Muscle layer of duodenum (tissue), 2 donors: Measurements from ENCODE around the gene TAS1R1.
"Not testable (repeated sequence)": the region's sequence is repeated elsewhere in the genome, so short reads cannot be mapped to it uniquely, and the experiment has no call there.

ENCODE experiments used
- H3K27ac ChIP-seq: one replicate; pipeline ENCODE4 v1.7.0; 2013; ENCODE audit warnings: mild to moderate bottlenecking, low read length
- H3K27me3 ChIP-seq: one replicate; pipeline ENCODE4 v1.7.0; 2013; ENCODE audit warnings: low read depth, mild to moderate bottlenecking, control low read depth, low read length
- H3K36me3 ChIP-seq, 2 donors: one replicate each; pipeline ENCODE4 v1.7.0; 2013; ENCODE audit warnings: low read length in 2 of 2, control low read depth in 1 of 2, mild to moderate bottlenecking in 1 of 2; ENCODE audit not compliant: insufficient read depth in 2 of 2, control insufficient read depth in 1 of 2
- H3K4me1 ChIP-seq, 2 donors: one replicate each; pipeline ENCODE4 v1.7.0; 2013; ENCODE audit warnings: low read length in 2 of 2, mild to moderate bottlenecking in 2 of 2, control low read depth in 1 of 2, moderate library complexity in 1 of 2; ENCODE audit not compliant: insufficient read depth in 2 of 2, control insufficient read depth in 1 of 2
- H3K4me3 ChIP-seq, 2 donors: one replicate each; pipeline ENCODE4 v1.7.0; 2013; ENCODE audit warnings: low read length in 2 of 2, low read depth in 1 of 2, mild to moderate bottlenecking in 1 of 2
- H3K9me3 ChIP-seq, 2 donors: one replicate each; pipeline ENCODE4 v1.7.0; 2013; ENCODE audit warnings: low read length in 2 of 2, control low read depth in 1 of 2, mild to moderate bottlenecking in 1 of 2; ENCODE audit not compliant: control insufficient read depth in 1 of 2
- donor health status: healthy.

TAS1R1 gene

DNA sequence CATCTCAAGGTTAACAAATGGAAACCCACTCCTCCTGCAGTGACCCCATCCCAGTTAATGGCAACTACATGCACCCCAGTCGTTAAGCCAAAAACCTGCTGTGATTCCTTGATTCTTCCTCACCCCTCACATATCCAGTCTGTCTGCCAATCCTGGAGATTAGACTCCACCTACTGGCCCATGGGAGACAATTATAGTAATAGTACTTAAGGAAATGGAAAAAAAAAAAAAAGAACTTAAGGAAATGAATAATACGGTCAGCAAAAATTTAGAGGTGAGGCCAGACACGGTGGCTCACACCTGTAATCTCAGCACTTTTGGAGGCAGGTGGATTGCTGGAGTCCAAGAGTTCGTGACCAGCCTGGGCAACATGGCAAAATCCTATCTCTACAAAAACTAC lies 7.8 kb upstream of the TAS1R1 start:
- Histone ChIP-seq H3K9me3 (no peaks in the 10 kb centered on the region), H3K4me3 (no peak overlapping the region), H3K36me3 (peaks cover 28 to 64% of the 10 kb centered on the region in 2 donors), H3K27me3 (no peaks in the 10 kb centered on the region), H3K27ac (no peak overlapping the region), H3K4me1 (no peaks in the 10 kb centered on the region)

DNA sequence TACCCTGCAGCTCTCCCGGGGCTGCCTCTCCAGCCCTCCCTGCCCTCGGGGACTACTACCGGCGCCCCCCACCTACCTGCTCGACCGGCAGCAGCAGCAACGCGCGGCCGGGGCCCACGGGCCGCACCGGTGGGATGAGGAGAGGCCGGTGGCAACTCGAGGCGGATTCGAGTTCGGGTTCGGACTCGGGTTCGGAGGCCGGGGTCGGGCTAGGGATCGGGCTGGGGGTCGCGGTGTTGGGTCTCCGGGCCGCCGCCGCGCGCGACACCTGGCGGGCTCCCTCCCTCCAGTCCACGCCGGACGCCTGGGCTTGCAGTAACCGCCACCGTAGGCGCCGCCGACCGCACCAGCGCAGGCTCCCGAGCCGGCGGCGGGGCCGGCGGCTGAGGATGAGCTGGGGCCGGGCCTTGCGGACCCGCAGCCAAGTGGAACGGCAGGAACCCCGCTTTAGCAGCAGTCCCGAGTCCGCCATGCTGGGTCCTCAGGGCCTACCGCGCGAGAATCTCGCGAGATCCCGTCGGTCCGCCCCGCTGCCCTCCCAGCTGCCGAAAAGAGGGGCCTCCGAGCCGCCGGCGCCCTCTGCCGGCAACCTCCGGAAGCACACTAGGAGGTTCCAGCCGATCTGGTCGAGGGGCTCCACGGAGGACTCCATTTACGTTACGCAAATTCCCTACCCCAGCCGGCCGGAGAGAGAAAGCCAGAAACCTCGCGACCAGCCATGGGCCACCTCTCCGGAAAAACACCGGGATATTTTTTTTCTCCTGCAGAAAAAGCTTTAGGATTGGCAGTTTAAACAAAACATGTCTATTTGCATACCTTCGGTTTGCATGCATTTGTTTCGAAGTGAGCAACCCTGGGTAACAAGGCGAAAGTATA lies 838 bp upstream of the TAS1R1 start, which contains the start of gene NOL9:
NOL9 (minus strand) TSS at position 483 of the 876 bp plus-strand sequence; CDS start at position 472, 11 bp downstream.
- Histone ChIP-seq H3K27ac (peak within 1 kb of the TSS; percentile 39), H3K9me3 (no peaks in the 10 kb centered on the region), H3K27me3 (no peaks in the 10 kb centered on the region), H3K36me3 (peaks cover 0 to 14% of the 10 kb centered on the region in 2 donors), H3K4me3 (peak within 1 kb of the TSS; percentile 76 to 100), H3K4me1 (peaks cover 6 to 21% of the 10 kb centered on the region in 2 donors)

DNA sequence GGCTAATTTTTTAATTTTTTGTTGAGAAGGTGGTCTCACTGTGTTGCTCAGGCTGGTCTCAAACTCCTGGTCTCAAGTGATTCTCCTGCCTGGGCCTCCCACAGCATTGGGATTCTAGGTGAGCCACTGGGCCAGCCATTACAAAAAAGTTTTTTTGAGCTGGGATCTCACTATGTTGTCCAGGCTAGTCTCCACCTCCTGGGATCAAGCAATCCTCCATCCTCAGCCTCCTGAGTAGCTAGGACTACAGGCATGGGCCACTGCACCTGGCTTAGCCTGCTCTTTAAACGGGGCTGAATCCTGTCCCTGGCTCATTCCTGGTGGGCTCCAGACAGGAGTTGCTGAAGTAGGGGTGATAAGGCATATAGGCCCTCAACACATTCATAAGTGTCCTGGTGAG lies 2.5 kb downstream of the TAS1R1 start:
- Histone ChIP-seq H3K36me3 (no peaks in the 10 kb centered on the region), H3K27ac (no peak overlapping the region), H3K4me1 (peaks cover 6 to 19% of the 10 kb centered on the region in 2 donors), H3K9me3 (no peaks in the 10 kb centered on the region), H3K27me3 (no peaks in the 10 kb centered on the region), H3K4me3 (no peak overlapping the region)

DNA sequence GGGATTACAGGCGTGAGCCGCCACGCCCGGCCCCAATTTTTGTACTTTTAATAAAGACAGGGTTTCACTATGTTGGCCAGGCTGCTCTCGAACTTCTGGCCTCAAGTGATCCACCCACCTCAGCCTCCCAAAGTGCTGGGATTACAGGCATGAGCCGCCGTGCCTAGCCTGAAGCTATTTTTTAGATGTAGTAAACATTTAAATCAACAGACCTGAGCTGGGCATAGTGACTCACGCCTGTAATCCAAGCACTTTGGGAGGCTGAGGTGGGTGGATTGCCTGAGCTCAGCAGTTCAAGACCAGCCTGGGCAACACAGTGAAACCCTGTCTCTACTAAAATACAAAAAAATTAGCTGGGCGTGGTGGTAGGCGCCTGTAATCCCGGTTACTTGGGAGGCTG lies 4.1 kb downstream of the TAS1R1 start:
- H3K4me1 ChIP-seq, H3K4me3 ChIP-seq, H3K36me3 ChIP-seq, H3K27me3 ChIP-seq, H3K27ac ChIP-seq, H3K9me3 ChIP-seq: not testable (repeated sequence)

DNA sequence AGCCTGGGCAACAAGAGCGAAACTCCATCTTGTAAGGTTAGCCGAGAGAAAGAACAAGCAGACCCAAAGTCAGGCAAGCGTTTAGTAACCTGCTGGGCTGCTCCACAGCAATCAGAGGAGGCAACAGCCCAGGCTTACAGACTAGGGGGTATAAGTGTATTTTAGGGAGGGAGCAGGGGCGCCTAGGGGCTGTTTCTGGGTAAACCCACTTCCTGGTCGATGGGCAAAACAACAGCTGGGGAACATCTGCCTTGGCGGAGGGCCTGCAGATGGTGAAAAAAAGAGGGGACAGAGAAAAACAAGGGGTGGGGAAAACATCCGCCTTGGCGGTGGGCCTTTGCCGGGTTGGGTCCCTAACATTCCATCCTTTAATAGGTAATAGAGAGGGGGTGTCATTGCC lies 5.2 kb downstream of the TAS1R1 start:
- peaks cover 0 to 2% of the 10 kb centered on the region in 2 donors for H3K4me1 ChIP-seq
- no peaks in the 10 kb centered on the region for H3K9me3 ChIP-seq
- H3K36me3 ChIP-seq = no peaks in the 10 kb centered on the region
- H3K27me3 ChIP-seq = no peaks in the 10 kb centered on the region
- H3K4me3 ChIP-seq = no peak overlapping the region
- no peak overlapping the region for H3K27ac ChIP-seq

DNA sequence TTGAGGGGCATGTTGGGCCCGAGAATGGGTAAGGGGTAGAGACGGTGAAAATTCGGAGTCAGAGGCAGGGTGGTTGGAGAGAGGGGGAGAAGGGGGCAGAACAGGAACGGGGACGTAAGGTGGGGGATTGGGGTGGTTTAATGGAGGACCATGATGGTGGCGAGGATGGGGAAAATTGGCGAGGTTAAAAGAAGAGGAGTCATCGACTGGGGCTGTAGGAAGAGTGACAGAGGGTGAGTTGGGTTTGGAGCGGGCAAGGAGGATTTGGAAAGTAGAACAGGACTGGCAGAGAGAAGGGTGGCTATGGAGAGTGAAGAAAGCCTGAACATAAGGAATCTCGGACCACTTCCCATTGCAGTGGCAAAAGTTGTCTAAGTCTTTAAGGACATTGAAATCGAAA lies 13.9 kb downstream of the TAS1R1 start:
- Histone ChIP-seq H3K36me3 (no peaks in the 10 kb centered on the region), H3K27ac (no peak overlapping the region), H3K4me3 (no peak overlapping the region), H3K9me3 (peaks cover 0 to 4% of the 10 kb centered on the region in 2 donors), H3K4me1 (no peaks in the 10 kb centered on the region), H3K27me3 (no peaks in the 10 kb centered on the region)

DNA sequence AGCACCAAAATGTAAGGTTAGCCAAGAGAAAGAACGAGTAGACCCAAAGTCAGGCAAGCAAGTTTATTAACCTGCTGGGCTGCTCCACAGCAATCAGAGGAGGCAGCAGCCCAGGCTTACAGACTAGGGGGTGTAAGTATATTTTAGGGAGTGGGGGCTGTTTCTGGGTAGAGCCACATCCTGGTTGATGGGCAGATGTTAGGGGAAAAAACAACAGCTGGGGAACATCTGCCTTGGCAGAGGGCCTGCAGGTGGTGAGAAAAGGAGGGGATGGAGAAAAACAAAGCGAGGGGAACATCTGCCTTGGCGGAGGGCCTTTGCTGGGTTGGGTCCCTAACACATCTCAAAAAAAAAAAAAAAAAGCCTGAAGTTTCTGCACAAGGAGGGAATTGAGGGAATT lies 15.0 kb downstream of the TAS1R1 start:
- no peak overlapping the region for H3K4me3 ChIP-seq
- no peaks in the 10 kb centered on the region for H3K36me3 ChIP-seq
- H3K27ac ChIP-seq = no peak overlapping the region
- no peaks in the 10 kb centered on the region for H3K4me1 ChIP-seq
- no peaks in the 10 kb centered on the region for H3K27me3 ChIP-seq
- peaks cover 0 to 4% of the 10 kb centered on the region in 2 donors for H3K9me3 ChIP-seq

DNA sequence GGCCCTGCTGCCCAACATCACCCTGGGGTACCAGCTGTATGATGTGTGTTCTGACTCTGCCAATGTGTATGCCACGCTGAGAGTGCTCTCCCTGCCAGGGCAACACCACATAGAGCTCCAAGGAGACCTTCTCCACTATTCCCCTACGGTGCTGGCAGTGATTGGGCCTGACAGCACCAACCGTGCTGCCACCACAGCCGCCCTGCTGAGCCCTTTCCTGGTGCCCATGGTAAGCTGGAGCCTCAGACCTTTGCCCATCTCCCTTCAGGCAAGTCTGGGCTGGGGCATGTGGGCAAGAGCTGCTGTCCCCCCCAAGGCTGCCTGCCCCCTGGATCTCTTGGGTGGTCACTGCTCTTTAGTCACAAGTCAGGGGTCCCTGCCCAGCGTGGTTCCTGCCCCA lies 15.9 kb downstream of the TAS1R1 start:
- Histone ChIP-seq H3K27me3 (no peaks in the 10 kb centered on the region), H3K9me3 (peaks cover 0 to 4% of the 10 kb centered on the region in 2 donors), H3K36me3 (no peaks in the 10 kb centered on the region), H3K27ac (no peak overlapping the region), H3K4me3 (no peak overlapping the region), H3K4me1 (no peaks in the 10 kb centered on the region)

DNA sequence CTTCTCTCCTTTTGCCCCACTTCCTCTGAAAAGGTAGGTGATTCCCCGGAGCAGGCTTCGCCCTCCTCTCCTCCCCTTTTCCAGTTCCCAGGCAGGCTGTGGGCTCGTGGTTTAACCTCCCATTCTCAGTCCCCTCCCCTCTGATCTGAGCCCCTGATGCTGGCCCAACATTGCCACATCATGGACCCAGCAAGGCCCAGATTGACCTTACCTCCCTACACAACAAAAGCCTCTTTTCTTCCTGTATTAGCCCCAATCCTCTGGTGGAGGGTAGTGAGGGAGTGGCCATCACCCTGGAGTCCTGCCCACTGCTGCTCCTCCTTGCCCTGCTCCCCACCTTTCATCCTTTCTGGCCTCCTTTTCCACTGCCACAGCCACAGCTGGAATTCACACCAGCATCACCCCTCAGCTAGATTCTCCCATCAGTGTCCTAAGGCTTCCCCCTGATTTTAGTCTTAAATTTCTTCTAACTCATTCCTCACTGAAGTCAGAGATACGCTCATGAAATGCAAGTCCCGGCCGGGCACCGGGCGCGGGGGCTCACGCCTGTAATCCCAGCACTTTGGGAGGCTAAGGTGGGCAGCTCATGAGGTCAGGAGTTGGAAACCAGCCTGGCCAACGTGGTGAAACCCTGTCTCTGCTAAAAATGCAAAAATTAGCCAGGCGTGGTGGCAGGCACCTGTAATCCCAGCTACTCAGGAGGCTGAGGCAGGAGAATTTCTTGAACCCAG lies 17.7 kb downstream of the TAS1R1 start:
- Histone ChIP-seq H3K36me3 (no peaks in the 10 kb centered on the region), H3K27ac (no peak overlapping the region), H3K27me3 (no peaks in the 10 kb centered on the region), H3K4me1 (no peaks in the 10 kb centered on the region), H3K9me3 (peaks cover 0 to 4% of the 10 kb centered on the region in 2 donors), H3K4me3 (no peak overlapping the region)

DNA sequence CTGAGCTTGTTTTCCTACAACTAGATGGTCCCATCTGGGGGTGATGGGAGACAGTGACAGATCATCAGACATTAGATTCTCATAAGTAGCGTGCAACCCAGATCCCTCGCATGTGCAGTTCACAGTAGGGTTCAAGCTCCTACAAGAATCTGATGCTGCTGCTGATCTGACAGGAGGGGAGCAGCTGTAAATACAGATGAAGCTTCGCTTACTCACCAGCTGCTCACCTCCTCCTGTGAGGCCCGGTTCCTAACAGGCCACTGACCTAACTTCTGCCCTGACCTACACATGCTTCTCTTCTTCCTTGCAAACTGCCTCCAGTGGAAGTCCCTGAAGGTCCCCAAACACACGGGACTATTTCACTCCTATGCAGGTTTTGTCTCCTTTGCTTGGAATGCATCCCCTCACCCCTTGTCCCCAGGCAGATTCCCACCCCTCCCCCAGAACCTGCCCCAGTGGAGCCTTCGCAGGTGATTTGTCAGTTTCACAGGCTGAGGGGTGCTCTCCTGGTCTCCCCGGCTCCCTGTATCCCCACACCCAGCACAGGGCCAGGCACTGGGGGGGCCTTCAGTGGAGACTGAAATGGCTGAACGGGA lies 19.0 kb downstream of the TAS1R1 start:
- no peaks in the 10 kb centered on the region for H3K36me3 ChIP-seq
- peaks cover 0 to 4% of the 10 kb centered on the region in 2 donors for H3K9me3 ChIP-seq
- no peak overlapping the region for H3K27ac ChIP-seq
- no peak overlapping the region for H3K4me3 ChIP-seq
- peaks cover 1 to 2% of the 10 kb centered on the region in 2 donors for H3K4me1 ChIP-seq
- no peaks in the 10 kb centered on the region for H3K27me3 ChIP-seq

DNA sequence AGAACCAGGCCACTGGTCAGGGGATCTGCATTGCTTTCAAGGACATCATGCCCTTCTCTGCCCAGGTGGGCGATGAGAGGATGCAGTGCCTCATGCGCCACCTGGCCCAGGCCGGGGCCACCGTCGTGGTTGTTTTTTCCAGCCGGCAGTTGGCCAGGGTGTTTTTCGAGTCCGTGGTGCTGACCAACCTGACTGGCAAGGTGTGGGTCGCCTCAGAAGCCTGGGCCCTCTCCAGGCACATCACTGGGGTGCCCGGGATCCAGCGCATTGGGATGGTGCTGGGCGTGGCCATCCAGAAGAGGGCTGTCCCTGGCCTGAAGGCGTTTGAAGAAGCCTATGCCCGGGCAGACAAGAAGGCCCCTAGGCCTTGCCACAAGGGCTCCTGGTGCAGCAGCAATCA lies 19.7 kb downstream of the TAS1R1 start:
- H3K9me3 ChIP-seq = peaks cover 0 to 4% of the 10 kb centered on the region in 2 donors
- peaks cover 5% of the 10 kb centered on the region in 2 donors for H3K4me1 ChIP-seq
- no peak overlapping the region for H3K4me3 ChIP-seq
- H3K27ac ChIP-seq = no peak overlapping the region
- H3K27me3 ChIP-seq = no peaks in the 10 kb centered on the region
- no peaks in the 10 kb centered on the region for H3K36me3 ChIP-seq
